GM10248 (cell line): ENCODE data around the gene CBX3.

Source experiments
- CTCF ChIA-PET: fragments of 300-600 bp; sonication (Branson Sonifier 250); formaldehyde crosslinking; extraction: SDS; loops from one replicate; lab custom pipeline; 2021; ENCODE audit warnings: antibody characterized with exemption; lab: Yijun Ruan, JAX
- POLR2A ChIA-PET: fragments of 350-650 bp; sonication (Branson Sonifier 250); formaldehyde crosslinking; extraction: SDS; loops from one replicate; lab custom pipeline; 2020; ENCODE audit warnings: antibody characterized with exemption; lab: Yijun Ruan, JAX
- DNase-seq: peaks from one replicate; pipeline ENCODE4 v3.0.0; 2012; ENCODE audit errors: extremely low spot score
- TF ChIP-seq, protein P1 (sequence below): IDR thresholded peaks from 2 replicates; pipeline ENCODE4 v1.5.1; 2012; ENCODE audit warnings: mild to moderate bottlenecking, low read depth; ENCODE audit errors: extremely low read depth, missing control alignments, control extremely low read depth

The CBX3 gene

DNA sequence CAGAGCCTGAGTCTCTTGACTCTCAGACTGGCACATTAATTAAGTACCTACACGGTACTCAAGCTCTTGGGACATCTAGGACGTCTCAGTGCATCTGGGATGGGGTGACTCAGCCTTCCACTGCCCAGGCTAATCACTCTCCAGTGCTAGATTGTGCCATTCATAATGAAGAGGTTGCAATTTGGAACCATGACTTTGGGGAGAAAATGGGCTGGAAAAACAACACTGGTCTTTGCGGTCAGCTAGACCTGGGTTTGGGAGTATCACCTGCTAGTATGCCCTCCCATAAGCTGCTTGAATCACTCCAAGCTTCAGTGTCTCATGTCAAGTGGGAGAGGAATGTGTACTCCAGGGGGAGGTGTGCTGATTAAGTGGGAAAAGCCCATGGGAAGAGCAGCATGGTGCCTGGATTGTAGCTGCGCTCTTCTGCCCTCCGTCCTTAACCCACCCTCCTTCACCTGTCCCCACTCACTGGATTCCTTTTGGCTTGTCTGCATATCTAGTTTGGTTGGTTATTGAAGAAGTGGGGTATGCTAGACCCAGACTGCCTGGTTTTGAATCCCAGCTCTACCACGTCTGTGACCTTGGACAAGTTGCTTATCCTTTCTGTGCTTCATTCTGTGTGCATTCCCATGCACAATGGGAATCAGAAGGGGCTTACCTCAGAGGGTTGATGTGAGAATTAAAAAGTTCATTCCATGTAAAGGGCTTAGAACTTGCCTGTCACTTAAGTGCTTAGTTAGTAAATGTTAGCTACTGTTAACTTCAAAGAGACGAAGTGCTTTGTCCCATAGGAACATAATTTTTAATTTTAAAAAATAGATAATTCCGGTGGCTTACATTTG is 45.8 kb upstream of the CBX3 start:
- CTCF ChIA-PET = interaction anchor here (0.7 to 2.2 kb wide), 9 partner anchors 7 to 210 kb away, joined by 3 to 11 read pairs (median 3); no protein-coding TSS in a partner anchor
- TF ChIP-seq, protein P1, sequence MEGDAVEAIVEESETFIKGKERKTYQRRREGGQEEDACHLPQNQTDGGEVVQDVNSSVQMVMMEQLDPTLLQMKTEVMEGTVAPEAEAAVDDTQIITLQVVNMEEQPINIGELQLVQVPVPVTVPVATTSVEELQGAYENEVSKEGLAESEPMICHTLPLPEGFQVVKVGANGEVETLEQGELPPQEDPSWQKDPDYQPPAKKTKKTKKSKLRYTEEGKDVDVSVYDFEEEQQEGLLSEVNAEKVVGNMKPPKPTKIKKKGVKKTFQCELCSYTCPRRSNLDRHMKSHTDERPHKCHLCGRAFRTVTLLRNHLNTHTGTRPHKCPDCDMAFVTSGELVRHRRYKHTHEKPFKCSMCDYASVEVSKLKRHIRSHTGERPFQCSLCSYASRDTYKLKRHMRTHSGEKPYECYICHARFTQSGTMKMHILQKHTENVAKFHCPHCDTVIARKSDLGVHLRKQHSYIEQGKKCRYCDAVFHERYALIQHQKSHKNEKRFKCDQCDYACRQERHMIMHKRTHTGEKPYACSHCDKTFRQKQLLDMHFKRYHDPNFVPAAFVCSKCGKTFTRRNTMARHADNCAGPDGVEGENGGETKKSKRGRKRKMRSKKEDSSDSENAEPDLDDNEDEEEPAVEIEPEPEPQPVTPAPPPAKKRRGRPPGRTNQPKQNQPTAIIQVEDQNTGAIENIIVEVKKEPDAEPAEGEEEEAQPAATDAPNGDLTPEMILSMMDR = no peak
- DNase-seq = no peak
- POLR2A ChIA-PET = interaction anchor here (0.6 to 1.0 kb wide), 4 partner anchors 37 to 44 kb away, joined by 3 to 7 read pairs (median 3); partner anchors contain the start of gene HNRNPA2B1

DNA sequence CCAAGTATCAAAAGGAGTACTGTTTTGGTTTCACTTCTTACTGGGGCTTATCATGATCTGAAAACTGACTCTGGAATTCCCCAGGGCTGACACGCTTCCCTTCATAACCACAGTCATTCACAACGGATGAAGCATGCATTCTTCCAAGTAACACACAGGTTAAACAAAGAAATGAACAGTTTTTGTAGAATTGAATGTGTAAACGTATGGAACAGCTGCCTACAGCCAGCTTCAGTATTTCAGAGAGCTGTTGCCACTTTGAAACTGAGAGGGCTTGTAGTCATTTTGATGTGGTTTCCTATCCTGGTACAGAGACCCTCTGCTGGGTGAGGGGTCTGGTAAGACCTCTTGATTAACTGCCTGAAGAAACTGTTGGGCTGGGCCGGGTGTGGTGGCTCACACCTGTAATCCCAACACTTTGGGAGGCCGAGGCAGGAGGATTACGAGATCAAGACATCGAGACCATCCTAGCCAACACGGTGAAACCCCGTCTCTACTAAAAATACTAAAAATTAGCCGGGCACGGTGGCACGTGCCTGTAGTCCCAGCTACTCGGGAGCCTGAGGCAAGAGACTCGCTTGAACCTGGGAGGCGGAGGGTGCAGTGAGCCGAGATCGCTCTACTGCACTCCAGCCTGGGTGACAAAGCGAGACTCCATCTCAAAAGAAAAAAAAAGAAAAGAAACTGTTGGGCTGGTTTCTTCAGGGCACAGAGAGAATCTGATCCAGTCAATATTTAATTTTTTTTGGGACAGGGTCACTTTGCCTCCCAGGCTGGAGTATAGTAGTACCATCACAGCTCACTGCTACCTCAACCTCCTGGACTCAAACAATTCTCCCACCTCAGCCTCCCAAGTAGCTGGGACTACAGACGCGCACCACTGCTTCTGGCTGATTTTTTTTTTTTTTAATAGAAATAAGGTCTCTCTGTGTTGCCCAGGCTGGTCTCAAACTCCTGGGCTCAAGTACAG is 44.8 kb upstream of the CBX3 start:
- peak; percentile 43 for DNase-seq
- TF ChIP-seq, protein P1 = no peak
- ChIA-PET POLR2A (interaction anchor here (0.9 to 1.7 kb wide), 3 partner anchors 36 to 43 kb away, joined by 3 to 4 read pairs (median 3); partner anchors contain the start of gene HNRNPA2B1), CTCF (interaction anchor here (1.0 to 2.2 kb wide), 4 partner anchors 24 to 42 kb away, joined by 3 to 11 read pairs (median 5); no protein-coding TSS in a partner anchor)

DNA sequence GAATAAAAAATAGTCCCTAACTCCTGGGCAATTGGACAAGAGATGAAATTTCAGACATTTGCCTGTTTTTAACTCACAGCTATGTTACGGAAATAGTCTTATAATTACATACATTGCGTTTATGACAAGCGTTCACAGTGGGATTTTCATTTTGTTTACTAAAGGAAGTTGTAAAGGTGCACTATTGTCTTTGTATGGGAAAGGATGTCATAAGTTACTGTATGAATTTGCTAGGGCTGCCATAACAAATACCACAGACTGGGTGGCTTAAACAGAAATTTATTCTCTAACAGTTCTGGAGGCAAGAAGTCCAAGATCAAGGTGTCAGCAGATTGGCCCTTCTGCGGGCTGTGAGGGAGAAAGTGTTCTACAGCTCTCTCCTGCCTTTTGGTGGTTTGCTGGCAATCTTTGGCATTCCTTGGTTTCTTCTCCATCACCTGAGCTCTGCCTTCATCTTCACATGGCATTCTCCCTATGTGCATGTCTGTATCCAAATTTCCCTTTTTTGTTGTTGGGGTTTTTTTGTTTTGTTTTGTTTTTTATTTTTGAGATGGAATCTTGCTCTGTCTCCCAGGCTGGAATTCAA is 43.9 kb upstream of the CBX3 start:
- CTCF ChIA-PET = interaction anchor here (1.0 to 2.2 kb wide), 7 partner anchors 9 to 67 kb away, joined by 3 to 11 read pairs (median 4); no protein-coding TSS in a partner anchor
- TF ChIP-seq, protein P1 = no peak
- POLR2A ChIA-PET = interaction anchor here (0.5 to 1.7 kb wide), 2 partner anchors 35 to 40 kb away, joined by 3 to 4 read pairs; no protein-coding TSS in a partner anchor
- DNase-seq = no peak

DNA sequence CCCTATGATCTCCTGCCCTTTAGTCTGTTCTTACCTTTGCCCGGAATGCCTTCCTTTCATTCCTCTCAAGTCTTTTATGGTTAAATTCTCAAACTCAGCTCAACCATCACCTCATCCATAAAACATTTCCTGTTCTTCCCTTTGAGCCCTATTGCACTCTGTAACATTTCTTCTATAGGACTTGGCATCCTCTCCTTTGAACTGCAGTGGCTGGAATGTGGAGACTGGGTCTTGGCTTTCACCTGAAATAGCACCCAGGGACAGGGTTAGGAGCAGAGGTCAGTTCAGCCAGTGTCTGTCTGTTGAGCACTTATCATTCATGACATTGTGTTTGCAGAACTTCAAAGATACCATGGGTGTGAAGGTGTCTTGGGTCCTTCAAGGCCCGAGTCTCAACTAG is 42.3 kb upstream of the CBX3 start:
- TF ChIP-seq, protein P1 = no peak
- ChIA-PET CTCF (interaction anchor here (1.0 to 3.3 kb wide), 4 partner anchors 7 to 39 kb away, joined by 3 to 17 read pairs (median 6); no protein-coding TSS in a partner anchor), POLR2A (interaction anchor here (1.1 kb wide), 1 partner anchor 17 kb away, joined by 6 read pairs; no protein-coding TSS in a partner anchor)
- no peak for DNase-seq

DNA sequence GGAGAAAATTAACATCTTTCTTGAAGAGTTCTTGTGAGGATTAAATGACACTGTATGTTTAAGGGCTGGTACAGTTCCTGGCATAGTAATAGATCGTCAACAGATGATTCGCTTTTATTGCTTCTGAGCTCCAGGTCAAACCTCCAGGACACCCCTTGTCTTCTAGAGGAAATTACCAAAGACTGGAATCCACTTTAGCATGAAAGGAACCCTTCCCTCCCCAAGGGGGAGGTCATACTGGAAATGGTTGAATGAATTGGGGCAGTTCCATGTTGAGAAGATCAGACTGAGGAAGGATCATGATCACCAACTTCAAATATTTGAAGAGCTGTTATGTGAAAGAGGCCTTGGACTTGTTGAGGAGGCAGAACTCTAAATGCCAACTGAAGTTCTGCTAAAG is 40.6 kb upstream of the CBX3 start:
- POLR2A ChIA-PET = interaction anchor here (1.0 kb wide), 2 partner anchors 22 to 39 kb away, joined by 3 read pairs; no protein-coding TSS in a partner anchor
- CTCF ChIA-PET = interaction anchor here (0.7 to 3.3 kb wide), 6 partner anchors 10 to 268 kb away, joined by 3 to 17 read pairs (median 4); no protein-coding TSS in a partner anchor

More for the DNA sequence above, 40.6 kb upstream of the CBX3 start:
- TF ChIP-seq, protein P1 = no peak
- no peak for DNase-seq
